C4-2B (cell line): ENCODE data around the gene TCAIM.
"Not testable (repeated sequence)": the region's sequence is repeated elsewhere in the genome, so short reads cannot be mapped to it uniquely, and the experiment has no call there.

ENCODE experiments used
- H3K27ac ChIP-seq: fragments of 450-650 bp; 2 replicates; pipeline ENCODE4 v1.5.1; 2017
- ZFX ChIP-seq: fragments of 450-650 bp; IDR thresholded peaks from 2 replicates; pipeline ENCODE4 v1.6.1; 2017
- TF ChIP-seq, protein P1 (sequence below): fragments of 450-650 bp; conservative IDR thresholded peaks from 2 replicates; pipeline ENCODE4 v1.5.1; 2017; ENCODE audit warnings: mild to moderate bottlenecking

Gene TCAIM

DNA sequence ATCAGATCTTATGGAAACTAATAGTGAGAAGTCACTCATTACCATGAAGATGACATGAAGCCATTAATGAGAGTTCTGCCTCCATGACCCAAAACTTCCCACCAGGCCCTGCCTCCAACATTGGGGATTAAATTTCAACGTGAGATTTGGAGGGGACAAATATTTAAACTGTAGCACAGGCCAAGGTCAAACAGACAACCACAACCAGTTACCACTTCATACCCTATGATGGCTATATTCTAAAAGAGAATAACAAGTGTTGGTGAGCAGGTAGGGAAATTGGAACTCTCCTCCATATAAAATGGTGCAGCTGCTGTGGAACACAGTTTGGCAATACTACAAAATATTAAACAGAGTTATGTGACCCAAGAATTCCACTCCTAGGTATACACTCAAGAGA, 36.9 kb downstream of the TCAIM start:
- no peak overlapping the region for H3K27ac ChIP-seq
- TF ChIP-seq, protein P1, sequence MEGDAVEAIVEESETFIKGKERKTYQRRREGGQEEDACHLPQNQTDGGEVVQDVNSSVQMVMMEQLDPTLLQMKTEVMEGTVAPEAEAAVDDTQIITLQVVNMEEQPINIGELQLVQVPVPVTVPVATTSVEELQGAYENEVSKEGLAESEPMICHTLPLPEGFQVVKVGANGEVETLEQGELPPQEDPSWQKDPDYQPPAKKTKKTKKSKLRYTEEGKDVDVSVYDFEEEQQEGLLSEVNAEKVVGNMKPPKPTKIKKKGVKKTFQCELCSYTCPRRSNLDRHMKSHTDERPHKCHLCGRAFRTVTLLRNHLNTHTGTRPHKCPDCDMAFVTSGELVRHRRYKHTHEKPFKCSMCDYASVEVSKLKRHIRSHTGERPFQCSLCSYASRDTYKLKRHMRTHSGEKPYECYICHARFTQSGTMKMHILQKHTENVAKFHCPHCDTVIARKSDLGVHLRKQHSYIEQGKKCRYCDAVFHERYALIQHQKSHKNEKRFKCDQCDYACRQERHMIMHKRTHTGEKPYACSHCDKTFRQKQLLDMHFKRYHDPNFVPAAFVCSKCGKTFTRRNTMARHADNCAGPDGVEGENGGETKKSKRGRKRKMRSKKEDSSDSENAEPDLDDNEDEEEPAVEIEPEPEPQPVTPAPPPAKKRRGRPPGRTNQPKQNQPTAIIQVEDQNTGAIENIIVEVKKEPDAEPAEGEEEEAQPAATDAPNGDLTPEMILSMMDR = no peak
- no peak for TF ChIP-seq ZFX

DNA sequence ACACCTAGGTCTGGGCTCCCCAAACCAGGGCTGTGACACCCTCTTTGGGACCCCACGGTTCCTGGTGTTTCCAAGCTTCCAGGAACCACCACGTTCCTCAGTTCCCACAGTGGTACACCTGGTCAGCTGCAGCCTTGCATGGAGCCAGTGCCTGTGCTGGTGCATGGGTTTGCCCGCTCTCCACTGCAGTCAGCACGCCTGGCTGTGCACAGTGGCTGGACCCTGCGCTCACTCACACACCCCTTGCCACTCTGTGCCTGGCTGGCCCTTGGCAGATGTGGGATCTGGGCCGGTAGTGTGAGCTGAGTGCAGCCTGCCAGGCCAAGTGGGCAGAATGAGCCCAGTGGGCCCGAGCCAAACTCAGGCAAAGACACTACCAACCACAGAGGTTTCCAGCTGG, 48.8 kb downstream of the TCAIM start:
- H3K27ac ChIP-seq = no peak overlapping the region
- no peak for TF ChIP-seq ZFX
- TF ChIP-seq, protein P1 = no peak

DNA sequence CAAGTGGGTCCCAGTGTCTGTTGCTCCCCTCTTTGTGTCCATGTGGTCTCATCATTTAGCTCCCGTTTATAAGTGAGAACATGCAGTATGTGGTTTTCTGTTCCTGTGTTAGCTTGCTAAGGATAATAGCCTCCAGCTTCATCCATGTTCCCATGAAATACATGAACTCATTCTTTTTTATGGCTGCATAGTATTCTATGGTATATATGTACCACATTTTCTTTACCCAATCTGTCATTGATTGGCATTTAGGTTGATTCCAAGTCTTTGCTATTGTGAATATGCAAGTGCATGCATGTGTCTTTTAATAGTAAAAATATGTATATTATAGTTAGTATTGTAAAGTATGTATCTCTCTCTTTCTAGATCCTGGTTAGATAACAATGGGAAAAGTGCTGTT, 53.9 kb downstream of the TCAIM start:
- no peak overlapping the region for H3K27ac ChIP-seq
- TF ChIP-seq ZFX = no peak
- TF ChIP-seq, protein P1 = no peak

DNA sequence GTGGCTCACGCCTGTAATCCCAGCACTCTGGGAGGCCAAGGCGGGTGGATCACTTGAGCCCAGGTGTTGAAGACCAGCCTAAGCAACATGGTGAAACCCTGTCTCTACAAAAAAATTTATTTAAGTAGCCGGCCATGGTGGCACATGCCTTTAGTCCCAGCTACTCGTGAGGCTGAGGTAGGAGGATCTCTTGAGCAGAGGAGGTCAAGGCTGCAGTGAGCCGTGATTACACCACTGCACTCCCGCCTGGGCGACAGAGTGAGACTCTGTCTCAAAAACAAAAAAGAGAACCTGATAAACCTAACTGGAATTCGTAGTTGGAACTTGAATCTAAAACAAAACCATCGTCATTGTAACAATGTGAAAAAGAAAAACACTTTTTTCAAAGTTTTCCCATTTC, 57.1 kb downstream of the TCAIM start:
- no peak overlapping the region for H3K27ac ChIP-seq
- TF ChIP-seq ZFX = no peak
- TF ChIP-seq, protein P1 = no peak

DNA sequence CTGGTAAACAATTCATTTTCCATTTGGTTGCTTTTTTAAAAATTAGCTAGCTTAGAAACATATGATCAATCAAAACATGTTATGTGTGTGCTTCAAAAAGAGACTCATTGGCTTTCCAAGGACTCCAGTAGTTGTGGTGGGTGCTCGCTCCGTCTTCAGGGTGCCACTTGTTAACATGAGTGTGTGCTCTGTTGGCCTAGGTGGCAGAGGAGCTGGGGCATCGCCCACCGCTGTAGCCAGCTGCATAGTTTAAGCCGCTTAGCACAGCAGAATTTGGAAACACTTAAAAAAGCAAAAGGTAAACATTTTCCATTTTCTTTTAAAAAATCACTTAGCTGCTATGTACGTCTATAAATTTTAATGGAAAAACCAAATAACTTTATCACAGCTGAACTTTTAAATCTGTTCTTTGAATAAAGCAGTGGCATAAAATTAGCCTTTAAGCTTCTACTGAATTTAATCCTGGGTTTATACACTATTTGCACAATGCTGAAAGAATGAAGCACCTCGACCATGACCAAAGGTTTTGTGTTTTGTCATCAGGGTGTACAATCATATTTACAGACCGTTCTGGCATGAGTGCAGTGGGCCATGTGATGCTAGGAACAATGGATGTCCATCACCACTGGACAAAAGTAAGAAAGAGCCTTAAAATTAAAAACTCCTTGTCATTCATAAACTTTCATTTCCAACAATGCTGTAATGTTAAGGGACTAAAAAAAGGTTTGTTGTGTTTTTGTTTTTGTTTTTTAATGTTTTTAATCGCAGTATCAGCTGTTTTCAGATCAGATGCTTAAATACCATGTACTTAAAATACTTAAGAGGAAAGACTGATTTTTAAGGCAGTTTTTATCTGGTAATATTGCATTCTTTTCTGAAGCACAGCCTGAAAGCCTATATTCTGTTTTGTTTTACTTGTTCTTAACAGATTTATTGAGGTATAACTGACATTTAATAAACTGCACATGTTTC, 57.9 kb downstream of the TCAIM start:
- TF ChIP-seq, protein P1 = no peak
- TF ChIP-seq ZFX = no peak
- no peak overlapping the region for H3K27ac ChIP-seq

DNA sequence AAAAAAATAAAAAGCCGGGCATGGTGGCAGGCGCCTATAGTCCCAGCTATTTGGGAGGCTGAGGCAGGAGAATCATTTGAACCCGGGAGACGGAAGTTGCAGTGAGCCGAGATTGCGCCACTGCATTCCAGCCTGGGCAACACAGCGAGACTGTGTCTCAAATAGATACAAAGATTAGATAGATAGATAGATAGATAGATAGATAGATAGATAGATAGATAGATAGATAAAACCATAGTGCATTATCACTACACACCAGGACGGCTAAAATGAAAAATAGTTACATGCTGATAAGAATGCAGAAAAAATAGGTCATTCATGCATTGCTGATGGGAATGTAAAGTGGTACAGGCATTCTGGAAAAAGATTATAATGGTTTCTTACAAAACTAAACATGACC, 59.7 kb downstream of the TCAIM start:
- not testable (repeated sequence) for H3K27ac ChIP-seq

DNA sequence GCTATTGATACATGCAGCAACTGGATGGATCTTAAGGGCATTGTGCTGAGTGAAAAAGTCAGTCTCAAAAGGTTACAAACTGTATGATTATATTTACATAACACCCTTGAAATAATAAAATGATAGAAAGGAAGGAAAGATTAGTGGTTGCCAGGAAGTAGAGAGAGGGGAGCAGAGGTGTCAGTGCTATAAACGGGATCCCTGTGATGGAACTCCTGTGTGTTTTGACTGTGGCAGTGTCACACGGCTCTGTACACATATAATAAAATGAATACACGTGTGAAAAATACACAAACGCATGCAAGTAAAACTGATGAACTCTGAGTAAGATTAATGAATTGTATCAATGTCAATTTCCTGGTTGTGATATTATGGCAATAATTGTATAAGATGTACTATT, 60.3 kb downstream of the TCAIM start:
- no peak overlapping the region for H3K27ac ChIP-seq
- TF ChIP-seq ZFX = no peak

DNA sequence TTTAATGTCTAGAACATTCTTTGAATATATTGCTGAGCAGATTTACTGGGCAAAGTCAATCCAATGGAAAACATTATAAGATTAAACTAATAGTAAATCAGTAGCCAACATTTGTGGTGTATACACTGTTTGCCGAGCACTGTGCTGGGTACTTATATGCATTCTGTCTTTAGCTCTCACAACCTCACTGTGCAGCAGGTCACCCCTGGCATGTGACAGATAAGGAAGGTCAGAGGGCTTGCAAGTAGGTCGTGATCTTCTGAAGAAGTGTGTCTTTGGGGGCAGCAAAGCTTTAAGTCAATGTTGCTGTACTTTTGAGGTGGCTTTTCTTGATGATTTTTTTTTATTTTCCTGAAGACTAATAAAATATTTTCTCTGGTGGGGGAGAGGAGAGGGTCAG, 62.2 kb downstream of the TCAIM start:
- TF ChIP-seq, protein P1 = no peak
- TF ChIP-seq ZFX = no peak
- H3K27ac ChIP-seq = no peak overlapping the region
